Activated CD8-positive, alpha-beta memory T cell treated with anti-CD3 and anti-CD28 coated beads for 48 hours (primary cell): ENCODE measurements around the gene AKAP12.
"Not testable (repeated sequence)": the region's sequence is repeated elsewhere in the genome, so short reads cannot be mapped to it uniquely, and the experiment has no call there.

Experiments used
- DNase-seq, 3 experiments: peaks; one replicate each; pipeline ENCODE4 v3.0.0-alpha.2; 2020; ENCODE audit warnings: low read depth in 2 of 3, low spot score in 2 of 3

The AKAP12 gene

DNA sequence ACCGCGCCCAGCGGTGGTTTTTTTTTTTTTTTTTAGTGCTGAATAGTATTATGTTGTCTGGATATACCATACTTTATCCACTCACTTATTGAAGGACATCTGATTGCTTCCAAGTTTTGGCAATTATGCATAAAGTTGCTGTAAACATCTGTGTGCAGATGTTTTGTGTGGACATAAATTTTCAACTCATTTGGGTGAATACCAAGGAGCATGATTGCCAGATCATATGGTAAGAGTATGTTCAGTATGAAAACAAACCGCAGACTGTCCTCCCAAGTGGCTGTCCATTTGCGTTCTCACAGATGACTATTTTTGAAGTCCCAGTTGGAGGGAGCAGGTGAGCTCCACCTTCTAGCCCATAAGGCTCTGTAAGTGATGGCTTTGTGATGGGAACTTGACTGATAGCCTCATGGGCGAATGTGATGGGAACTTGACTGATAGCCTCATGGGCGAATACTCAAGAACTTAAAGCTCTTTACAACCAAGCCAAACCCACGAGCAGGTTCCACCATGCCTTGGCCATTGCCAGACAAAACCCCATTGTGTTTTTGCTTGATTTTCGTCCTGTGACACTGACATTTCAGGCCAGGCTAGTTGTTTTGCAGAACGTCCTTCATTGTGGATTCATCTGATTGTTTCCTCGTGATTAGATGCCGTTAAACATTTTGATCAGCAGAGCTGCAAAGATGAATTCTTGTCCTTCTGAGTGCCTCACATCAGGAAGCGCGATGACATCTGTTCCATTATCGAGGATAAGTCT, 100.6 kb downstream of the AKAP12 start:
- no peak for DNase-seq

DNA sequence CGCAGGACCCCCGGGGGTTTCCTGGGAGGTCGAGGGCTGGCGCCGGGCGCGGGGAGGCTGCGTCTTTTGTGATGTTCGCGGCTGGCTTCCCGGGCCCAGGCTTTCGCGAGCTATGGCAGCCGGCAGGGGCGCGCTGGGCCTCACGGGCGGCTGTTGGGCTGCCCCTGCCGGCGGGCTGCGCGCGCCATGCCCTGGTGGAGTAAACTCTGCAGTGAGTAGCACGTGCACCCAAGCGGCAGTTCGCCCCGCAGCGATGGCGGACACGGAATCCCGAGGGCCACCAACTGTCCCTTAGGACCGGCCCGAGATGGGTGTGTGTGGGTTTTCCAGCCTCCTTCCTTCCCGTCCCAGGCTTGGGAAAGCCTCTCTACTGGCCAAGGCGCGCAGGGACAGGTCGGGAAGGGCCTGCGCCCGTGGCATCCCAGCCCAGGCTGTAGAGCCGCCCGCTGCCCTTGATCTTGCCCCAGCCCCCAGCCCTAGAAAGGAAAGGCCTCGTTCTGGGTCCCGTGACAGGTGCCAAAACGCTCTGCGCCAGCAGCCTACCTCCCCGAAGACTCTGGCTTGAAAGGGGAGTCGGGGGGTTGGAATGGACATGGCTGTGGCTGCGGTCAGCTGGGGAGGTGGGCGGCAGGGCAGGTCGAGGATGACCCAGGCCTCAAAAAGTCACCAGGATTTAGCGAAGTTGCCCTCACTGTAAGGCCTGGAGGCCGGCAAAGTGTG, 101.9 kb downstream of the AKAP12 start:
- no peak for DNase-seq

DNA sequence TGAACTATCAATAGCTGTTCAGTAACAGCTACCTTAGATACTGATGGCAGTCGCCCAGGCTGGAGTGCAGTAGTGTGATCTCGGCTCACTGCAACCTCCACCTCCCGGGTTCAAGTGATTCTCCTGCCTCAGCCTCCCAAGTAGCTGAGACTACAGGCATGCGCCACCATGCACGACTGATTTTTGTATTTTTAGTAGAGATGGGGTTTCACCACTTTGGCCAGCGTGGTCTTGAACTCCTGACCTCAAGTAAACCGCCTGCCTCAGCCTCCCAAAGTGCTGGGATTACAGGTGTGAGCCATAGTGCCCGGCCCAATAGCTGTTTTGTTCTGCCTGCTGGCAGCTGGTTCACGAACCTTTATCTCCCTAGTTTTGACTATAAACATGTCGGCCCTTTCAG, 103.0 kb downstream of the AKAP12 start:
- DNase-seq, result not testable (repeated sequence)

DNA sequence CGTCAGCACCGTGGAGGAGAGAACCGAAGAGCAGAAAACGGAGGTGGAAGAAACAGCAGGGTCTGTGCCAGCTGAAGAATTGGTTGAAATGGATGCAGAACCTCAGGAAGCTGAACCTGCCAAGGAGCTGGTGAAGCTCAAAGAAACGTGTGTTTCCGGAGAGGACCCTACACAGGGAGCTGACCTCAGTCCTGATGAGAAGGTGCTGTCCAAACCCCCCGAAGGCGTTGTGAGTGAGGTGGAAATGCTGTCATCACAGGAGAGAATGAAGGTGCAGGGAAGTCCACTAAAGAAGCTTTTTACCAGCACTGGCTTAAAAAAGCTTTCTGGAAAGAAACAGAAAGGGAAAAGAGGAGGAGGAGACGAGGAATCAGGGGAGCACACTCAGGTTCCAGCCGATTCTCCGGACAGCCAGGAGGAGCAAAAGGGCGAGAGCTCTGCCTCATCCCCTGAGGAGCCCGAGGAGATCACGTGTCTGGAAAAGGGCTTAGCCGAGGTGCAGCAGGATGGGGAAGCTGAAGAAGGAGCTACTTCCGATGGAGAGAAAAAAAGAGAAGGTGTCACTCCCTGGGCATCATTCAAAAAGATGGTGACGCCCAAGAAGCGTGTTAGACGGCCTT, 110.0 kb downstream of the AKAP12 start:
- no peak for DNase-seq

DNA sequence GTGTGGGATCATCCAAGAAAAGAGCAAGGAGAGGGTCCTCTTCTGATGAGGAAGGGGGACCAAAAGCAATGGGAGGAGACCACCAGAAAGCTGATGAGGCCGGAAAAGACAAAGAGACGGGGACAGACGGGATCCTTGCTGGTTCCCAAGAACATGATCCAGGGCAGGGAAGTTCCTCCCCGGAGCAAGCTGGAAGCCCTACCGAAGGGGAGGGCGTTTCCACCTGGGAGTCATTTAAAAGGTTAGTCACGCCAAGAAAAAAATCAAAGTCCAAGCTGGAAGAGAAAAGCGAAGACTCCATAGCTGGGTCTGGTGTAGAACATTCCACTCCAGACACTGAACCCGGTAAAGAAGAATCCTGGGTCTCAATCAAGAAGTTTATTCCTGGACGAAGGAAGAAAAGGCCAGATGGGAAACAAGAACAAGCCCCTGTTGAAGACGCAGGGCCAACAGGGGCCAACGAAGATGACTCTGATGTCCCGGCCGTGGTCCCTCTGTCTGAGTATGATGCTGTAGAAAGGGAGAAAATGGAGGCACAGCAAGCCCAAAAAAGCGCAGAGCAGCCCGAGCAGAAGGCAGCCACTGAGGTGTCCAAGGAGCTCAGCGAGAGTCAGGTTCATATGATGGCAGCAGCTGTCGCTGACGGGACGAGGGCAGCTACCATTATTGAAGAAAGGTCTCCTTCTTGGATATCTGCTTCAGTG, 110.8 kb downstream of the AKAP12 start:
- DNase-seq, result no peak

DNA sequence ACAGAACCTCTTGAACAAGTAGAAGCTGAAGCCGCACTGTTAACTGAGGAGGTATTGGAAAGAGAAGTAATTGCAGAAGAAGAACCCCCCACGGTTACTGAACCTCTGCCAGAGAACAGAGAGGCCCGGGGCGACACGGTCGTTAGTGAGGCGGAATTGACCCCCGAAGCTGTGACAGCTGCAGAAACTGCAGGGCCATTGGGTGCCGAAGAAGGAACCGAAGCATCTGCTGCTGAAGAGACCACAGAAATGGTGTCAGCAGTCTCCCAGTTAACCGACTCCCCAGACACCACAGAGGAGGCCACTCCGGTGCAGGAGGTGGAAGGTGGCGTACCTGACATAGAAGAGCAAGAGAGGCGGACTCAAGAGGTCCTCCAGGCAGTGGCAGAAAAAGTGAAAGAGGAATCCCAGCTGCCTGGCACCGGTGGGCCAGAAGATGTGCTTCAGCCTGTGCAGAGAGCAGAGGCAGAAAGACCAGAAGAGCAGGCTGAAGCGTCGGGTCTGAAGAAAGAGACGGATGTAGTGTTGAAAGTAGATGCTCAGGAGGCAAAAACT, 111.5 kb downstream of the AKAP12 start:
- no peak for DNase-seq

DNA sequence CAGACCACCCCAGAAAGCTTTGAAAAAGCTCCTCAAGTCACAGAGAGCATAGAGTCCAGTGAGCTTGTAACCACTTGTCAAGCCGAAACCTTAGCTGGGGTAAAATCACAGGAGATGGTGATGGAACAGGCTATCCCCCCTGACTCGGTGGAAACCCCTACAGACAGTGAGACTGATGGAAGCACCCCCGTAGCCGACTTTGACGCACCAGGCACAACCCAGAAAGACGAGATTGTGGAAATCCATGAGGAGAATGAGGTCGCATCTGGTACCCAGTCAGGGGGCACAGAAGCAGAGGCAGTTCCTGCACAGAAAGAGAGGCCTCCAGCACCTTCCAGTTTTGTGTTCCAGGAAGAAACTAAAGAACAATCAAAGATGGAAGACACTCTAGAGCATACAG, 112.0 kb downstream of the AKAP12 start:
- DNase-seq, result no peak

DNA sequence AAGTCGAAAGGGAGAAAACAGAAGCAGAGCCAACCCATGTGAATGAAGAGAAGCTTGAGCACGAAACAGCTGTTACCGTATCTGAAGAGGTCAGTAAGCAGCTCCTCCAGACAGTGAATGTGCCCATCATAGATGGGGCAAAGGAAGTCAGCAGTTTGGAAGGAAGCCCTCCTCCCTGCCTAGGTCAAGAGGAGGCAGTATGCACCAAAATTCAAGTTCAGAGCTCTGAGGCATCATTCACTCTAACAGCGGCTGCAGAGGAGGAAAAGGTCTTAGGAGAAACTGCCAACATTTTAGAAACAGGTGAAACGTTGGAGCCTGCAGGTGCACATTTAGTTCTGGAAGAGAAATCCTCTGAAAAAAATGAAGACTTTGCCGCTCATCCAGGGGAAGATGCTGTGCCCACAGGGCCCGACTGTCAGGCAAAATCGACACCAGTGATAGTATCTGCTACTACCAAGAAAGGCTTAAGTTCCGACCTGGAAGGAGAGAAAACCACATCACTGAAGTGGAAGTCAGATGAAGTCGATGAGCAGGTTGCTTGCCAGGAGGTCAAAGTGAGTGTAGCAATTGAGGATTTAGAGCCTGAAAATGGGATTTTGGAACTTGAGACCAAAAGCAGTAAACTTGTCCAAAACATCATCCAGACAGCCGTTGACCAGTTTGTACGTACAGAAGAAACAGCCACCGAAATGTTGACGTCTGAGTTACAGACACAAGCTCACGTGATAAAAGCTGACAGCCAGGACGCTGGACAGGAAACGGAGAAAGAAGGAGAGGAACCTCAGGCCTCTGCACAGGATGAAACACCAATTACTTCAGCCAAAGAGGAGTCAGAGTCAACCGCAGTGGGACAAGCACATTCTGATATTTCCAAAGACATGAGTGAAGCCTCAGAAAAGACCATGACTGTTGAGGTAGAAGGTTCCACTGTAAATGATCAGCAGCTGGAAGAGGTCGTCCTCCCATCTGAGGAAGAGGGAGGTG, 112.9 kb downstream of the AKAP12 start:
- DNase-seq, result no peak

DNA sequence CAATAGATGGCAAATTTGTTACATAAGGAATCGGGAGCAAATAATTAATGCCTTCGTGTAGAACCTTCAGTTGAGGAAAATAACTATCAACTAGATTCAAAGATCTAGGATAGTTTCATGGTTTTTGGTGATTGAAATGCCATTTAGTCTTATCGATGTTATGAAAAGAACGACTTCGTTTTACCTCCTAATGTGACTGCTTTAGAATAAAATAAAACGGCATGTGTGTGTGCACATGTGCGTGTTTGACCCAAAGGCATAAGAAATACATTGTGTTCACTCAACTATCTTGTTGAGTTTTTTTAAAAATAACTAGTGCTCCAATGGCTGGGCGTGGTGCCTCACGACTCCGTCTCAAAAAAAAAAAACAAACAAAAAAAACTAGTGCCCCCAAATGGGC, 114.0 kb downstream of the AKAP12 start:
- DNase-seq, result no peak

DNA sequence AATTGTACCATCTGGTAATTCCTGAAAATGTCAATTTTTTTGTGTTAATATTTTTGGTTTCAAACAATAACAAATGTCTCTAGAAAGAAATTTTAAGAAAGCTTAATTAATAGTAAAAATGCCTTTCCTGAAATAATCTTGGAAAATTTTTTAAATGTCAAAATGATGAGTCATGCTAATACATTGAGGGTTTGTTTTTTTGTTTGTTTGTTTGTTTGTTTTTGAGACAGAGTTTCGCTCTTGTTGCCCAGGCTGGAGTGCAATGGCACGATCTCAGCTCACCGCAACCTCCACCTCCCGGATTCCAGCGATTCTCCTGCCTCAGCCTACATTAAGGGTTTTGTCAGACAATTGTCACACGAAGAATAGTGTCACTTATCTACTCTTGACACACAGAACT, 117.2 kb downstream of the AKAP12 start:
- DNase-seq, result not testable (repeated sequence)

DNA sequence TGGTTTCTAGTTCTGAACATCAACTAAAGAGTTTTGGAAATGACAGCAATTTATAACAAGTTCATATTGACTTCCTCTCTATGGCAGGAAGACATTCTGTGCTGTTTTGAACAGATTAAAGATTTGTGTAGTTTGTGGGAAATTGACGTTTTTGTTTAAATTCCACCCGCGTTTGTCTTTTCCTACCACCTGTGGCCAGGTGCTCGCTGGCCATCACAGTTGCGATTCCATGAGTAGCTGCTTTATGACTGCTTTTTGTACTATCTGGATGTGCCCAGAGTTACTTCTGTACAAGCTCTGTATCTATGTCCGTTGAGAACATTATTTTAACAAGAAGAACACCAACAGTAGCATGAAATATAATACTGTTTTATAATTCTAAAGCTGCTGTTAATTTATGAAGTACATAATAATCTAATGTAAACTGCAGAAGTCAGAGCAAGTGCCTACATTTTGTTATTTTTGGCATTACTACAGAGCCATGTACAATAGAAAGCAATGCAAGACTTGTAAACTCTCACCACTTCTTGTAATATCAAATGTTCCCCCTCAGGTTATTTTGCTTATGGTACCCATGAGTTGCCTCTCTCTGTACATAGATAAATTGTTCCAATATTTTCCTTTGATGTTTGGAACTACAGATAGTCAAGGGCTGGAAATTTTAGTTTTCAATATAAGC, 118.1 kb downstream of the AKAP12 start:
- DNase-seq, result no peak

DNA sequence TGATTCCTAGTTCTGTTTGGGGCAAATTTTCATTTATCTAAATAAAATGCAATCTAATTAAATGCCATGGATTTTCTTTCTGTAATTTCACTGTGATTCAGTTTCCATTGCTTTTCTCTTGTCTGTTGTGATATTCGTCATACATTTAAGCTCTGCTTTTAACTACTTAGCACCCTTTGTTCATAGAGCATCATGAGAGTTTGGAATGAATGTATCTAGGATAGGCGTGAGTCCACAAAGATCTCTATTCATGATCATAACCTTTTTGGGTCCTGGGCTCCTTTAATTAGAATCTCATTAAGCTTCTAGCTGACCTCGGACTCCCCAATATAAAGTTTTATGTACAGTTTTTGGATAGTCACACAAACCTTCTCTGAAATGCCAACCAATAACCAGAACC, 118.7 kb downstream of the AKAP12 start:
- DNase-seq, result no peak

DNA sequence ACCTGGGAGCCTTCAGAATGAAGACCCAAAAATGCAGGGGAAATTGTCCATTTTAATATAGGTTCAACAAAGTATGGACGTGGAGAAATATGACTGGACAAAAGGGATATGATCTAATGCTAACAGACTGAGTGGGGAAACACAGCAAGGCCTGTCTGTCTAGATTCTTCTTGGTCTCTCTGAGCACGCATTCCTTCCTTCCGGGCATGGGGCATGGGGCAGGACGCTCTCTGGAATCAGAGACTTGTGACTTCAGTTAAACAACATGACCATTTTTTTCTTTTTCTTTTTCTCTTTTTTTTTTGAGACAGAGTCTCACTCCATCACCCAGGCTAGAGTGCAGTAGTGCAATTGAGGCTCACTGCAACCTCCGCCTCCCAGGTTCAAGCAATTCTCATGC, 119.7 kb downstream of the AKAP12 start:
- DNase-seq, result no peak

DNA sequence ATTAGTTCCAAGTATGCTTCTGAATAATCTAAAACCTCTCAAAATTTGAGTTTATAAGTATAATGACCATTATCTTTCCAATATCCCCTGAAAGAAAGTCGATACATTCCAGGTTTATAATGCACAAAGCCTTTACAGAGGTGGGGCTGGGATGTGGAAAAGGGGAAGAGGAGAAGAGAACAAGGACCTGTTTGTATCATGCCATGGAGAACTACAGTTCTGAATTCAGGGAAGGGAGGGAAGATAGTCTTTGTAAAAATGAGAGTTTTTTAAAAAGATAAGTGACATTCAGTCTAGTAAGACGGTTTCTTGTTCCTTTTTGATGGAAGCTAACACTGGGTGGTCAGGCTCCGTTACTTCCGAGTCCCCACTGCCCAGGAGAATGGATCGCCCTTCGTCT, 125.5 kb downstream of the AKAP12 start:
- no peak for DNase-seq

DNA sequence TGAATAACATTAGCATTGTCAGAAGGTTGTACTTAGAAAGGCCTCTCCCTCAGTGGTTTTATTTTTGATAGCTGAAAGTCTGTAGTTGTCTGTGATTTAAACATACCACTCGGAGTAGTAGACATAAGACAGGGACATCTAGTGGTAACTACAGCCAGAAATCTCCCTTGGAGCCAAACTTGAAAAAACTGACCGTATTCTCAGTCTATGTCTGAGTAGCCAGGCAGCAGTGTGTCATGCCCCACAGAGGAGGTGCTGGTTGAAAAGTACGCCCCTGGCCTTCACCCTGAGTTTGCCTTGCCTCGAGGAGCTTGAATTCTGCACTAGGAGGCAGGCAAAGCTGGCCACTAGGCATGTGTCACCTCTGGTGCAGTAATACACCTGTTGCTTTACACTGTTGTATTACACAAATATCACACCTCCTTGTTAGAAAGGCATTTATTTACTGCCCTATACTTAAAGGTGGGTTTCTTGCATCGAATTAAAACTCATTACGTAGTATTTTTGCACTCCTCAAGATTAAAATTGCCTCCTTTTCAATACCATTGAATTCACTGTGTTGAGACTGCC, 130.8 kb downstream of the AKAP12 start:
- no peak for DNase-seq

DNA sequence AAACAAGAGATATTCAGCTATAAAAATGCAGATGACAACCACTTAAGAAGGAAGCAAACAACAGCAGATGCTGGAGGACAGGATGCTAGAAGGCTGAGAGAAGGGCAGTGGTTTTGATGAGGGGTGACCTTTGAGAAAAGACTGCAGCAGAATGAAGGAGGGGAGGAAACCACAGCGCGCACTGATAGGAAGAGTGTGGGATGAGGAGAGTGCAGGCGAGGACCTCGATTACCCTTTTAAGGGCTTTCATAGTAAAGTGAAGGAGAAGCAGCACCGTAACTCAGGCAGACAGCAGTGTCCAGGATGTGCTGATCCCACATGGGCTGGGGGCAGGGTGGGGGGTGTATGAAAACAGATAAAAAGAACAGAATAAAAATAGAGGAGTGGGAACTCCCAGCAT, 132.4 kb downstream of the AKAP12 start:
- no peak for DNase-seq

DNA sequence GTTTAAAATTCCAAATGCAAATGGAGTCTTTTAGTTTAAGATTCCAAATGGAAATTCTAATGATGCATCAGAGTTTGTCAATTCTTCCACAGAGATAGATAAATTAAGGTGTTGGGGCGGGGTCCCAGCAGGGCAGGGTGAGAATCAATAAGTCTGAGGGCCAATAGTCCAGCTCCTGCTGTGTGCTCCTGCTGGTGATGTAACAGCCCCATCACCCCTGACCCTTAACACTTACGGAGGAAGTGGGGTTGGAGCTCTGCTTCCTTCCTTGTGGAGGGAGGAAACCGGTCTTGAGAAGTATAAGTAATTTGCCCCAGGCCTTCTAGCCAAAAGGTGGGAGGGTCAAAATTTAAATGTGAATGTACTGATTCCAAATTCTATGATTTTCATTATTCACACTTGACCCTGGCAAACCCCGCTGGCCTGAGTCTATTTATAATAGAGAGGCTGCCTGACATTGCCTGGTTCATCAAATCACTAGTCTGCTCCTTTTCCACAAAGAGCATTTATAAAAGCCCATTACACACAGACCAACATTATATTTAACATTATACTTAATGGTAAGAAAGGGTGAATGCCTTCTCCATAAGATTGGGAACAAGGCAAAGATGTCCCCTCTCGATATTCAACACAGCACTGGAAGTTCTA, 134.4 kb downstream of the AKAP12 start:
- no peak for DNase-seq

DNA sequence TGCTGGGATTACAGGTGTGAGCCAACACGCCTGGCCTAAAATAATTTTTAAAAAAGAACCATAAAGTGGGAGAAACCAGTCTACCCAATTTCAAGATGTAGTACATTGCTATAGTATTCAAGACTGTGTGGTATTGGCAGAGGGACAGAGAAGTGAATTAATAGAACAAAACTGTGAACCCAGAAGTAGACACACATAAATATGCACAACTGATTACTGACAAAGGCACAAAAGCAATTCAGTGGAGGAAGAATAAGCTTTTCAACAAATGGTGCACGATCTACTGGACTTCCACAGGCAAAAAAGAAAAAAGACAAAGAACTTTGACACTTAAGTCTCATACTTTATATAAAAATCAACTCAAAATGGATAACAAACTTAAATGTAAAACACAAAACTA, 136.1 kb downstream of the AKAP12 start:
- DNase-seq, result no peak

DNA sequence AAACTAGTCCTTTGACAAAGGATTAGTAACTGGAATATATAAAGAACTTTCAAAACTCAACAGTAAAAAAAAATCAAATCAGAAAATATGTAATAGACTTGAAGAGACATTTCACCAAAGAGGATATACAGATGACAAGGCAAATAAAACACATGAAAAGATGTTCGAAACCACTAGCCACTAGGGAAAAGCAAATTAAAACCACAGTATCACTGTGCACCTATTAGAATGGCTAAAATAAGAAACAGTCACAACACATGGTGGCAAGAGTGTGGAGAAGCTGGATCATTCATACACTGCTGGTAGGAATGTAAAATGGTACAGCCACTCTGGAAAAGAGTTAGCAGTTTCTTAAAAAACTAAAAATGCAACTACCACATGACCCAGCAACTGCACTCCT, 136.7 kb downstream of the AKAP12 start:
- DNase-seq, result no peak
